A673 (cell line): Measurements from ENCODE around the gene PRKAG2. TPM values are rescaled to one million over a fixed set of nuclear protein-coding genes. Genes with fewer than 3 reads are reported as not detected.

Source experiments
- BruUV-seq: library from RNA; stranded (reverse); fragments of 400-500 nt; replicated peaks from 2 replicates; lab custom pipeline; 2021; lab: Mats Ljungman, UMichigan
- CTCF ChIA-PET: fragments of 300-600 bp; sonication (Branson Sonifier 250); formaldehyde crosslinking; loops from one replicate; lab custom pipeline; 2022; ENCODE audit warnings: antibody characterized with exemption; lab: Charles Lee
- POLR2A ChIA-PET: fragments of 300-600 bp; sonication (Branson Sonifier 250); formaldehyde crosslinking; loops from one replicate; lab custom pipeline; 2022; ENCODE audit warnings: antibody characterized with exemption; ENCODE audit not compliant: low non-redundant PET; lab: Charles Lee
- DNase-seq: peaks from one replicate; pipeline ENCODE4 v3.0.0-alpha.2; 2015; ENCODE audit warnings: low spot score
- H3K27ac ChIP-seq: fragments of 200-600 bp; sonication (generic); 2 replicates; pipeline ENCODE4 v1.5.1; 2016; ENCODE audit warnings: mixed run types, low read depth, mild to moderate bottlenecking, mixed read lengths, antibody characterized with exemption, low read length; ENCODE audit not compliant: poor library complexity, severe bottlenecking
- H3K27me3 ChIP-seq: fragments of 200-600 bp; sonication (generic); replicated peaks from 2 replicates; pipeline ENCODE4 v1.6.1; 2017; ENCODE audit warnings: mixed run types, low read depth, mild to moderate bottlenecking, mixed read lengths, antibody characterized with exemption, low read length; ENCODE audit not compliant: insufficient read depth, poor library complexity
- H3K36me3 ChIP-seq: fragments of 200-600 bp; sonication (generic); 2 replicates; pipeline ENCODE4 v1.6.1; 2016; ENCODE audit warnings: mixed run types, mild to moderate bottlenecking, mixed read lengths, antibody characterized with exemption, low read length; ENCODE audit not compliant: insufficient read depth, poor library complexity, severe bottlenecking
- H3K4me1 ChIP-seq: fragments of 200-600 bp; sonication (generic); 2 replicates; pipeline ENCODE4 v1.6.1; 2017; ENCODE audit warnings: mixed run types, mild to moderate bottlenecking, mixed read lengths, antibody characterized with exemption, low read length; ENCODE audit not compliant: insufficient read depth, poor library complexity, severe bottlenecking
- H3K4me3 ChIP-seq: fragments of 200-600 bp; sonication (generic); 2 replicates; pipeline ENCODE4 v1.5.1; 2016; ENCODE audit warnings: low read depth, mixed run types, mild to moderate bottlenecking, mixed read lengths, low read length; ENCODE audit not compliant: poor library complexity, severe bottlenecking
- H3K9me3 ChIP-seq: fragments of 200-600 bp; sonication (generic); 2 replicates; pipeline ENCODE4 v1.6.1; 2016; ENCODE audit warnings: mixed run types, low read depth, mild to moderate bottlenecking, mixed read lengths, antibody characterized with exemption, low read length; ENCODE audit not compliant: poor library complexity, severe bottlenecking
- EZH2 ChIP-seq: fragments of 200-600 bp; sonication (generic); IDR thresholded peaks from 2 replicates; pipeline ENCODE4 v1.6.1; 2017; ENCODE audit warnings: borderline replicate concordance, low read depth, mild to moderate bottlenecking, mixed read lengths, antibody characterized with exemption, low read length; ENCODE audit not compliant: poor library complexity, severe bottlenecking
- intact Hi-C: fragments of 100-400 bp; cut with micrococcal nuclease; formaldehyde crosslinking; loops from one replicate; pipeline ENCODE4 v1.10.0; 2022; ENCODE audit not compliant: unreplicated experiment
- total RNA-seq: library from RNA; stranded (reverse); gene quantifications from 2 replicates; pipeline ENCODE4 v1.2.3, GENCODE V29; 2021
- TF ChIP-seq, protein P1 (sequence below): fragments of 300-800, 200-600 bp; sonication (generic); conservative IDR thresholded peaks from 2 replicates; pipeline ENCODE4 v1.5.1; 2017; ENCODE audit warnings: low read depth, mild to moderate bottlenecking, antibody characterized with exemption, low read length, moderate library complexity, mixed read lengths

PRKAG2 gene
- total RNA-seq, 1 experiment from 2014 or later: 11.6 TPM

DNA sequence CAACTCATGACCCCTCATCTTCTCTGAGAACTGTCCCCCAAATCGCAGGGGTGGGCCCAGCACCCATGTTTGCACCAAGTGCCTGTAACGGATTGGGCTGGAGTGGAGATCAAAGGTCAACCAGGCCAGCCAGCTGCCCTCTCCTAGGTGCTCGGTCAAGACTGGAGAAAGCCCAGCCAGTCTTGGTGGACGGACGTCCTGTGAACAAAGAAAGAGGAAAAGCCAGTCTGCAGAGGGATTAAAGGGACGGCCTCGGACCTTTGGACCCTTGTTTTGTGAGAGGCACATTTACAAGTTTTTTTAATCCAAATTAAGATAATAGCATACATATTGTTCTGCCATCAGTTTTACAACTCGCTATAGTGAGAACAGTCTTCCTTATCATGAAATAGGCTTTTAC lies 47.6 kb upstream of the PRKAG2 start:
- POLR2A ChIA-PET: no interaction called here
- no peaks in the 10 kb centered on the region for H3K9me3 ChIP-seq
- no peaks in the 10 kb centered on the region for H3K27me3 ChIP-seq
- CTCF ChIA-PET: no interaction called here
- BruUV-seq: no TSS peak
- H3K4me3 ChIP-seq: no peak overlapping the region
- TF ChIP-seq EZH2: no peak
- TF ChIP-seq, protein P1, sequence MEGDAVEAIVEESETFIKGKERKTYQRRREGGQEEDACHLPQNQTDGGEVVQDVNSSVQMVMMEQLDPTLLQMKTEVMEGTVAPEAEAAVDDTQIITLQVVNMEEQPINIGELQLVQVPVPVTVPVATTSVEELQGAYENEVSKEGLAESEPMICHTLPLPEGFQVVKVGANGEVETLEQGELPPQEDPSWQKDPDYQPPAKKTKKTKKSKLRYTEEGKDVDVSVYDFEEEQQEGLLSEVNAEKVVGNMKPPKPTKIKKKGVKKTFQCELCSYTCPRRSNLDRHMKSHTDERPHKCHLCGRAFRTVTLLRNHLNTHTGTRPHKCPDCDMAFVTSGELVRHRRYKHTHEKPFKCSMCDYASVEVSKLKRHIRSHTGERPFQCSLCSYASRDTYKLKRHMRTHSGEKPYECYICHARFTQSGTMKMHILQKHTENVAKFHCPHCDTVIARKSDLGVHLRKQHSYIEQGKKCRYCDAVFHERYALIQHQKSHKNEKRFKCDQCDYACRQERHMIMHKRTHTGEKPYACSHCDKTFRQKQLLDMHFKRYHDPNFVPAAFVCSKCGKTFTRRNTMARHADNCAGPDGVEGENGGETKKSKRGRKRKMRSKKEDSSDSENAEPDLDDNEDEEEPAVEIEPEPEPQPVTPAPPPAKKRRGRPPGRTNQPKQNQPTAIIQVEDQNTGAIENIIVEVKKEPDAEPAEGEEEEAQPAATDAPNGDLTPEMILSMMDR: no peak
- H3K4me1 ChIP-seq: no peaks in the 10 kb centered on the region
- intact Hi-C loops: no loop called here
- H3K36me3 ChIP-seq: no peaks in the 10 kb centered on the region
- no peak for DNase-seq
- H3K27ac ChIP-seq: no peak overlapping the region

DNA sequence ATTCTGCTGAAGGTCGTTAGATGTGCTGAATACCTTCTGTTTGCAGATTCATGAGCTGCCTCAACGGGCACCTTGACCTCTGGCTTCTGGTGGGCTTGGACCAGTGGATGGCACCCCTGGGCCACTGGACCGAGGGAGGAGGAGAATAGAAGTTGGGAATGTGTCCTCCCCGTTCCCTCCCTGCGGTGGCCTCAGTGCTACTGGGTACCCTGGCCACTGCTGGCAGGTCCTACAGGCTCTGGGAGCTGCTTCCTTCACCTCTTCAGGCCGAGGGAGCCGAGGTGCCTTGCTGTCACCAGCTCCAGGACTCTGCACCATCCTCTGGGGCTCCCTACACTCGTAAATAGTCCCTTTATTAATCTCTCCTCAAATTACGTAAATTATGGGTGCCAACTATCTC lies 47.1 kb upstream of the PRKAG2 start:
- TF ChIP-seq EZH2: no peak
- TF ChIP-seq, protein P1: no peak
- Histone ChIP-seq H3K27me3 (no peaks in the 10 kb centered on the region), H3K4me3 (no peak overlapping the region), H3K36me3 (no peaks in the 10 kb centered on the region), H3K9me3 (no peaks in the 10 kb centered on the region), H3K4me1 (no peaks in the 10 kb centered on the region), H3K27ac (no peak overlapping the region)
- ChIA-PET POLR2A (no interaction called here), CTCF (no interaction called here)
- DNase-seq: no peak
- BruUV-seq: no TSS peak
- intact Hi-C loops: no loop called here

DNA sequence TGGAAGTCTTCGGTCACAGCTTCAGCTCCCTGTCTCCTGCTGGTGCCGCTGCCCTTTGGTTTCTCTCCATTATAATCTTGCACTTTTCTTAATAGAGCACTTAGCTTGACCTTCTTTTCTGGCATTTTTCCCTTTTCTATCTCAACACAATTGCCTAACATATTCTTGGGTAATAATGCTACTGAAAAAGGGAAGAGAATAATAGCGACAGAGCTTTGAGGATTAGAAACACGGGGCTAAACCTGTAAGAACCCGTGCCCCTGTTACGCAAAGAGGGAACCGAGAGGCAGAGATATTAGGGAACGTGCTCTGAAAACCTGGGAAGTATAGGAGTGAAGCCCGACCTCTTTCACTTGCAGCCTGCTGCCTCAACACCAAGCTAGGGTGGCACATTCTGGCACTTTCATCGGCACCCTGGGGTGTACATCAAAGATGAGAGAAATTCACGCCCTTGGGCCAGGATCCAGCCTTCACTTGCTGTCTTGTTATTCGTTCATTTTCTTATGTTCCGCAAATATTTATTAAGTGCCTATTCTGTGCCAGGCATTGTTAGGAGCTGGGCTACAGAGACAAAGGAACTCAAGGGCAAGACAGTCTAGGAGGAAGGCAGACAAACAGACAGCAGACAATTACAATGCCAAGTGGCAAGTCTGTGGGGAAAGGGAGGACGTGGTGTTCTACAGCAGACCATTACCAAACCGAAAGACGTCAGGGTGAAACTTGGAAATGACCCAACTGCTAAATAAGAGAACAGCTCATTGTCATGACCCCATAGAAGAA lies 46.4 kb upstream of the PRKAG2 start:
- no TSS peak for BruUV-seq
- no peak overlapping the region for H3K27ac ChIP-seq
- POLR2A ChIA-PET: interaction anchor here (0.6 kb wide), 1 partner anchor 17 kb away, joined by 3 read pairs; no protein-coding TSS in a partner anchor

More for the DNA sequence above, 46.4 kb upstream of the PRKAG2 start:
- H3K27me3 ChIP-seq: no peaks in the 10 kb centered on the region
- H3K36me3 ChIP-seq: no peaks in the 10 kb centered on the region
- H3K4me1 ChIP-seq: no peaks in the 10 kb centered on the region
- no peak for DNase-seq
- intact Hi-C loops: no loop called here
- TF ChIP-seq, protein P1: no peak
- no peak for TF ChIP-seq EZH2
- CTCF ChIA-PET: no interaction called here
- H3K9me3 ChIP-seq: no peaks in the 10 kb centered on the region
- H3K4me3 ChIP-seq: no peak overlapping the region
